Measurements from ENCODE around the gene SAFB.

Gene SAFB

GRCh38 chr19:5622465-5623396 is at the start of gene SAFB, which contains the start of gene SAFB2:
TSS of gene SAFB (plus strand) at chr19:5623083. CDS start at chr19:5623206, 123 bp downstream.
TSS of gene SAFB2 (minus strand) at chr19:5622776. CDS start at chr19:5622715, 61 bp downstream.
- peak; percentile 99 to 100 for DNase-seq

- DNase-seq = no peak
Observed at GRCh38 chr19:5575590-5575989, 47.3 kb upstream of the SAFB start.

- DNase-seq = peak; percentile 23 to 75
Observed at GRCh38 chr19:5578097-5578846, 44.6 kb upstream of the SAFB start.

GRCh38 chr19:5579286-5579685 is 43.6 kb upstream of the SAFB start:
- no peak for DNase-seq

- DNase-seq = no peak
Observed at GRCh38 chr19:5579697-5580096, 43.2 kb upstream of the SAFB start.

- DNase-seq = no peak
Observed at GRCh38 chr19:5580161-5580571, 42.7 kb upstream of the SAFB start.

GRCh38 chr19:5585461-5586299 is 37.2 kb upstream of the SAFB start:
- DNase-seq = no peak

GRCh38 chr19:5586300-5587070 is 36.4 kb upstream of the SAFB start:
- DNase-seq = no peak

- DNase-seq = no peak
Observed at GRCh38 chr19:5587071-5587455, 35.8 kb upstream of the SAFB start.

GRCh38 chr19:5587661-5588060 is 35.2 kb upstream of the SAFB start:
- no peak for DNase-seq

- no peak for DNase-seq
Observed at GRCh38 chr19:5588441-5588840, 34.4 kb upstream of the SAFB start.

- DNase-seq = no peak
Observed at GRCh38 chr19:5588906-5589676, 33.8 kb upstream of the SAFB start.

GRCh38 chr19:5590151-5590864 is 32.6 kb upstream of the SAFB start:
- DNase-seq = no peak

GRCh38 chr19:5590865-5591154 is 32.1 kb upstream of the SAFB start:
- no peak for DNase-seq

- no peak for DNase-seq
Observed at GRCh38 chr19:5591476-5591875, 31.4 kb upstream of the SAFB start.

GRCh38 chr19:5592531-5593342 is 30.1 kb upstream of the SAFB start:
- DNase-seq = no peak

GRCh38 chr19:5593343-5594255 is 29.3 kb upstream of the SAFB start:
- no peak for DNase-seq

- no peak for DNase-seq
Observed at GRCh38 chr19:5594521-5594950, 28.3 kb upstream of the SAFB start.

GRCh38 chr19:5595129-5595528 is 27.8 kb upstream of the SAFB start:
- DNase-seq = no peak

Data from NCI-H524 (cell line).